Smooth muscle cell (in vitro differentiated cells): Measurements from ENCODE around the gene VKORC1L1. TPM values are rescaled to one million over a fixed set of nuclear protein-coding genes. Genes with fewer than 3 reads are reported as not detected.
"Not testable (repeated sequence)": the region's sequence is repeated elsewhere in the genome, so short reads cannot be mapped to it uniquely, and the experiment has no call there.

Experiments used
- DNase-seq: peaks from one replicate; lab custom pipeline; 2025; ENCODE audit not compliant: unreplicated experiment; lab: John Stamatoyannopoulos, UW
- H2AFZ ChIP-seq: fragments of 200-600 bp; sonication (generic); 2 replicates; pipeline ENCODE4 v1.6.0; 2016; ENCODE audit warnings: antibody characterized with exemption, low read depth, mild to moderate bottlenecking
- H3F3A ChIP-seq: fragments of 200-600 bp; sonication (generic); 2 replicates; pipeline ENCODE4 v1.6.0; 2017; ENCODE audit warnings: antibody characterized with exemption, low read depth
- H3K27ac ChIP-seq: fragments of 200-600 bp; sonication (generic); 2 replicates; pipeline ENCODE4 v1.5.1; 2016; ENCODE audit warnings: low read depth, mild to moderate bottlenecking
- H3K27me3 ChIP-seq: fragments of 200-600 bp; sonication (generic); 2 replicates; pipeline ENCODE4 v1.6.1; 2016; ENCODE audit warnings: low read depth, mild to moderate bottlenecking
- H3K36me3 ChIP-seq: fragments of 200-600 bp; sonication (generic); 2 replicates; pipeline ENCODE4 v1.5.1; 2016; ENCODE audit warnings: low read depth
- H3K4me1 ChIP-seq: fragments of 200-600 bp; sonication (generic); 2 replicates; pipeline ENCODE4 v1.5.1; 2016; ENCODE audit warnings: low read depth
- H3K4me2 ChIP-seq: fragments of 200-600 bp; sonication (generic); 2 replicates; pipeline ENCODE4 v1.6.0; 2016; ENCODE audit warnings: mild to moderate bottlenecking
- H3K4me3 ChIP-seq: fragments of 200-600 bp; sonication (generic); 2 replicates; pipeline ENCODE4 v1.5.1; 2016; ENCODE audit warnings: mild to moderate bottlenecking
- H3K79me2 ChIP-seq: fragments of 200-600 bp; sonication (generic); 2 replicates; pipeline ENCODE4 v1.6.0; 2016; ENCODE audit warnings: low read depth, mild to moderate bottlenecking
- H3K9ac ChIP-seq: fragments of 200-600 bp; sonication (generic); 2 replicates; pipeline ENCODE4 v1.6.0; 2016; ENCODE audit warnings: low read depth
- H3K9me3 ChIP-seq: fragments of 200-600 bp; sonication (generic); replicated peaks from 2 replicates; pipeline ENCODE4 v1.5.1; 2016; ENCODE audit warnings: low read depth
- H4K20me1 ChIP-seq: fragments of 200-600 bp; sonication (generic); 2 replicates; pipeline ENCODE4 v1.6.0; 2016; ENCODE audit warnings: low read depth
- WGBS: methylation state at CpG from one replicate; pipeline ENCODE4 v1.1.7; 2016; ENCODE audit warnings: low lambda C conversion rate; 5-methylcytosine and 5-hydroxymethylcytosine counted together
- polyA plus RNA-seq: library from polyadenylated mRNA; unstranded; fragments of >200 nt; fragmentation: Nextera tagmentation; extraction: Ambion mirVana; gene quantifications from 2 replicates; pipeline ENCODE4 v1.2.1, GENCODE V29; 2016
- total RNA-seq: library from RNA; depleted of rRNA; stranded (reverse); fragments of >200 nt; gene quantifications from 2 replicates; pipeline ENCODE4 v1.2.3, GENCODE V29; 2014
- TF ChIP-seq, protein P1 (sequence below): fragments of 200-600 bp; sonication (generic); IDR thresholded peaks from 2 replicates; pipeline ENCODE4 v1.5.1; 2017; ENCODE audit warnings: borderline replicate concordance, mild to moderate bottlenecking, antibody characterized with exemption; ENCODE audit not compliant: insufficient read depth, poor library complexity, severe bottlenecking

The VKORC1L1 gene
- total and polyA plus RNA-seq, 2 experiments from 2014 or later = 11.2 to 18.0 TPM

DNA sequence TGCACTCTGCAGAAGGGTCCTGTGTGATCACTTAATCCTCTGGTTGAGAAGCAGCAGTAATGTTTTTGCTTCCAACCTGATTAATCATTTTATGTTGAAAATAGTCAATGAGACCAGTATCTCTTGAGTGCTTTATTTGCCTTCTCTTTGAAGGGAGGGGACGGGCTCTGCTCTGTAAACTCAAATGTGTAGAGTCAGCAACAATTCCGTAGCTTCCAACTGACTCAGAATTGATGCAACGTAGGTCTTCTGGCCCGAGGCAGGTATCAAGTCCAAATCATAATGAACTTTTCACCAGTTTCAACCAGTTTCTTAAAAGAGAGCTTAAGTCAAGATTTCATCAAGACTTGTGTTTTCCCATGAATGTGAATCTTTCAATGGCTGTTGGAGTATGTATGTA, 82.8 kb downstream of the VKORC1L1 start:
- no peaks in the 10 kb centered on the region for H3K27me3 ChIP-seq
- H3K9me3 ChIP-seq = no peaks in the 10 kb centered on the region
- no peak overlapping the region for H3K9ac ChIP-seq
- H3F3A ChIP-seq = no peaks in the 10 kb centered on the region
- peaks cover 5% of the 10 kb centered on the region for H3K36me3 ChIP-seq
- no peak overlapping the region for H2AFZ ChIP-seq
- H3K4me2 ChIP-seq = no peak overlapping the region
- H4K20me1 ChIP-seq = no peaks in the 10 kb centered on the region
- H3K4me1 ChIP-seq = no peaks in the 10 kb centered on the region
- H3K27ac ChIP-seq = no peak overlapping the region
- 91% methylated on average over 4 of the region's 4 CpGs for WGBS
- DNase-seq = no peak
- TF ChIP-seq, protein P1, sequence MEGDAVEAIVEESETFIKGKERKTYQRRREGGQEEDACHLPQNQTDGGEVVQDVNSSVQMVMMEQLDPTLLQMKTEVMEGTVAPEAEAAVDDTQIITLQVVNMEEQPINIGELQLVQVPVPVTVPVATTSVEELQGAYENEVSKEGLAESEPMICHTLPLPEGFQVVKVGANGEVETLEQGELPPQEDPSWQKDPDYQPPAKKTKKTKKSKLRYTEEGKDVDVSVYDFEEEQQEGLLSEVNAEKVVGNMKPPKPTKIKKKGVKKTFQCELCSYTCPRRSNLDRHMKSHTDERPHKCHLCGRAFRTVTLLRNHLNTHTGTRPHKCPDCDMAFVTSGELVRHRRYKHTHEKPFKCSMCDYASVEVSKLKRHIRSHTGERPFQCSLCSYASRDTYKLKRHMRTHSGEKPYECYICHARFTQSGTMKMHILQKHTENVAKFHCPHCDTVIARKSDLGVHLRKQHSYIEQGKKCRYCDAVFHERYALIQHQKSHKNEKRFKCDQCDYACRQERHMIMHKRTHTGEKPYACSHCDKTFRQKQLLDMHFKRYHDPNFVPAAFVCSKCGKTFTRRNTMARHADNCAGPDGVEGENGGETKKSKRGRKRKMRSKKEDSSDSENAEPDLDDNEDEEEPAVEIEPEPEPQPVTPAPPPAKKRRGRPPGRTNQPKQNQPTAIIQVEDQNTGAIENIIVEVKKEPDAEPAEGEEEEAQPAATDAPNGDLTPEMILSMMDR = no peak
- no peak overlapping the region for H3K4me3 ChIP-seq
- H3K79me2 ChIP-seq = no peaks in the 10 kb centered on the region

DNA sequence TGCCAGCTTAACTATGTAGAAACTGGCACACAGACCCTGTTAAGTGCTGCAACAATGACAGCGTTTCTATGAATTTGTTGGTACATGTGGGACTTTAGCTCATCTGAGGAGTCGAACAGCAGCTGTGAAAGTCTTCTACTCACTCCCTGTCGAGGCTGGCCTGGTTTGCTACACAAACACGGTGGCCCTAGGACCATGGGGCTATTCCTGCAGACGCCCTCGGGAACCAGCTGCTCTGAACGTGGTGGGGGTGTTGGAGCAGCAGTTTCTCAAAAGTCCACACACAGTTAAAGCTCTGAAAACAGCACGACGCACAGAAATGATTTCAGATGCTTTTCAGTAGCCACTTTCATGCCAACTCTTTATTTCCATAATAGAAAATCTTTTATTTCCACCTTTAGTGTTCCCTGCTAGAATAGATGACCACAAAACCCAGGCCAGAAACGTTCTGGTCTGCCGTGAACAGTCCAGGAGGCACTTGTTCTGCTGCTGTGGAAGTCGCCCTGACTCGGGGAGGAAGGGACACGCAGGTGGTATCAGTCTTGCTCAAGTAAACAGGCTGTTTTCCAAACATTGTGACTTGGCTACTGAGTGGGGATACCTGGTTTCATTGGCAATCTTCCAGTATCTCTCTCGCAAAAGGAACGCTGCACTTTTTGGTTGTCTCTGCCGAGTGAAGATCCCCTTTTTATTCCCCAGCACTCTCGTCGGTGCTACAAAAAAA, 87.6 kb downstream of the VKORC1L1 start:
- H3K9ac ChIP-seq = no peak overlapping the region
- DNase-seq = no peak
- 92% methylated on average over 19 of the region's 19 CpGs for WGBS

DNA sequence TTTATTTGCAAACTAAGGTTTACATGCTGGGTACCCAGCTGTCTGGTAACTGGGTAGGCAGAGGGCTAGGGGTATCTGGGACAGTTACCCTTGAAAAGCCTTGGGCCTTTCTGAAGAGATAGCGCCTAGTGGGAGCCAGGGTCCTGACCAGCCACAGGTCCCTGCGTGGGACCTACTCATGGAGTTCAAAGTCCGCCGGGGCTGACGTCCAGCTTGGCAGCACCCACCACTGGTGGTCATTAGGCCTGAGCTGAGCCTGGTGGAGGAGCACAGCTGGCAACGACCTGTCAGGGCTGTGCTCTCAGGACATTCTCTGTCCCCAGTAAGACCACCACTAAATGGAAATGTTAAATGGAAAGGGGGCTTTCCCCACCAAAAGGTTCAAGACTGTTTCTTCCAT, 89.2 kb downstream of the VKORC1L1 start:
- 97% methylated on average over 6 of the region's 6 CpGs for WGBS

More for the DNA sequence above, 87.6 kb downstream of the VKORC1L1 start:
- H3F3A ChIP-seq = no peaks in the 10 kb centered on the region
- H3K4me3 ChIP-seq = no peak overlapping the region
- no peak overlapping the region for H2AFZ ChIP-seq
- H3K9me3 ChIP-seq = no peaks in the 10 kb centered on the region
- no peaks in the 10 kb centered on the region for H3K79me2 ChIP-seq
- H3K4me2 ChIP-seq = no peak overlapping the region
- H3K36me3 ChIP-seq = peaks cover under 1% of the 10 kb centered on the region
- no peaks in the 10 kb centered on the region for H3K4me1 ChIP-seq
- no peaks in the 10 kb centered on the region for H4K20me1 ChIP-seq
- H3K27me3 ChIP-seq = no peaks in the 10 kb centered on the region
- H3K27ac ChIP-seq = no peak overlapping the region
- TF ChIP-seq, protein P1 = no peak

DNA sequence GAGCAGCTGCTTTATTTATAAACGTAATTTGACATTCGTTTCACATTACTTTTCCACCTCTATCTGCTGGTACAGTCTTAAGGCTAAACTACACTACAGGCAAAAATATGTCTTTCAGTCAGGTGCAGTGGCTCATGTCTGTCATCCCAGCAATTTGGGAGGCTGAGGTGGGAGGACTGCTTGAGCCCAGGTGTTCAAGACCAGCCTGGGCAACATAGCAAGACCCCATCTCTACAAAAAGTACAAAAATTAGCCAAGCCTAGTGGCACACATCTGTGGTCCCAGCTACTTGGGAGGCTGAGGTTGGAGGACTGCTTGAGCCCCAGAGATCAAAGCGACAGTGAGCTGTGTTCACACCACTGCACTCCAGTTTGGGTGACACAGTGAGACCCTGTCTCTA, 91.8 kb downstream of the VKORC1L1 start:
- 99% methylated on average over 3 of the region's 3 CpGs for WGBS
- not testable (repeated sequence) for DNase-seq, H3K27ac ChIP-seq, H3K9ac ChIP-seq, H3K4me2 ChIP-seq, H2AFZ ChIP-seq, H3K9me3 ChIP-seq, H3F3A ChIP-seq, H3K4me1 ChIP-seq, H3K27me3 ChIP-seq, H3K4me3 ChIP-seq, H3K79me2 ChIP-seq, H3K36me3 ChIP-seq, H4K20me1 ChIP-seq

More for the DNA sequence above, 89.2 kb downstream of the VKORC1L1 start:
- TF ChIP-seq, protein P1 = no peak
- no peak overlapping the region for H3K27ac ChIP-seq
- H3K4me2 ChIP-seq = no peak overlapping the region
- no peaks in the 10 kb centered on the region for H3K9me3 ChIP-seq
- H4K20me1 ChIP-seq = no peaks in the 10 kb centered on the region
- H3K36me3 ChIP-seq = no peaks in the 10 kb centered on the region
- H3K27me3 ChIP-seq = no peaks in the 10 kb centered on the region
- no peaks in the 10 kb centered on the region for H3F3A ChIP-seq
- H3K79me2 ChIP-seq = no peaks in the 10 kb centered on the region
- H2AFZ ChIP-seq = no peak overlapping the region
- no peak overlapping the region for H3K9ac ChIP-seq
- H3K4me3 ChIP-seq = no peak overlapping the region
- H3K4me1 ChIP-seq = no peaks in the 10 kb centered on the region
- no peak for DNase-seq
